Measurements from ENCODE around the gene SPRN. TPM values are rescaled to one million over a fixed set of nuclear protein-coding genes. Genes with fewer than 3 reads are reported as not detected.

Gene SPRN
- total RNA-seq, 4 donors from 2014 or later = 0.34 to 0.71 TPM; not detected in 2

GRCh38 chr10:133422807-133423771 lies 1.3 kb downstream of the SPRN start:
- intact Hi-C loops (cut with DNase I) = no loop called here

GRCh38 chr10:133422223-133422806 lies 2.1 kb downstream of the SPRN start:
- peak; percentile 57 for DNase-seq (ENCODE audit: extremely low spot score)
- H3K36me3 ChIP-seq = peaks cover 16 to 37% (median 34%) of the 10 kb centered on the region in 4 donors
- no peak overlapping the region for H3K4me3 ChIP-seq
- intact Hi-C loops (cut with DNase I) = no loop called here
- WGBS = 87% methylated on average over 15 of the region's 16 CpGs
- peaks cover 0 to 16% (median 12%) of the 10 kb centered on the region in 4 donors for H3K4me1 ChIP-seq
- TF ChIP-seq EP300 (IDR thresholded peaks at IDR 0.05) (no peak), CTCF (IDR thresholded peaks at IDR 0.05) (no peak), POLR2A (IDR thresholded peaks at IDR 0.05; ENCODE audit: low read depth) (no peak), POLR2AphosphoS5 (IDR thresholded peaks at IDR 0.05) (no peak)
- no peaks in the 10 kb centered on the region for H3K9me3 ChIP-seq
- H3K27me3 ChIP-seq = peaks cover 0 to 36% (median 5%) of the 10 kb centered on the region in 4 donors
- no peak overlapping the region for H3K27ac ChIP-seq (replicated peaks in 1 of 4)

More at GRCh38 chr10:133422807-133423771, 1.3 kb downstream of the SPRN start:
- Histone ChIP-seq H3K9me3 (no peaks in the 10 kb centered on the region), H3K4me1 (peaks cover 0 to 16% (median 12%) of the 10 kb centered on the region in 4 donors), H3K27me3 (peaks cover 0 to 36% (median 5%) of the 10 kb centered on the region in 4 donors), H3K4me3 (peak overlapping the region in 3 of 4 donors; percentile 23 to 39 (median 27)), H3K27ac (replicated peaks in 1 of 4) (no peak overlapping the region), H3K36me3 (peaks cover 16 to 34% (median 32%) of the 10 kb centered on the region in 4 donors)
- WGBS = 88% methylated on average over 11 of the region's 88 CpGs
- no peak for DNase-seq (ENCODE audit: extremely low spot score)
- no peak for TF ChIP-seq POLR2AphosphoS5 (IDR thresholded peaks at IDR 0.05)
- TF ChIP-seq EP300 (IDR thresholded peaks at IDR 0.05) = no peak
- TF ChIP-seq CTCF (IDR thresholded peaks at IDR 0.05) = no peak
- no peak for TF ChIP-seq POLR2A (IDR thresholded peaks at IDR 0.05; ENCODE audit: low read depth)

DNA sequence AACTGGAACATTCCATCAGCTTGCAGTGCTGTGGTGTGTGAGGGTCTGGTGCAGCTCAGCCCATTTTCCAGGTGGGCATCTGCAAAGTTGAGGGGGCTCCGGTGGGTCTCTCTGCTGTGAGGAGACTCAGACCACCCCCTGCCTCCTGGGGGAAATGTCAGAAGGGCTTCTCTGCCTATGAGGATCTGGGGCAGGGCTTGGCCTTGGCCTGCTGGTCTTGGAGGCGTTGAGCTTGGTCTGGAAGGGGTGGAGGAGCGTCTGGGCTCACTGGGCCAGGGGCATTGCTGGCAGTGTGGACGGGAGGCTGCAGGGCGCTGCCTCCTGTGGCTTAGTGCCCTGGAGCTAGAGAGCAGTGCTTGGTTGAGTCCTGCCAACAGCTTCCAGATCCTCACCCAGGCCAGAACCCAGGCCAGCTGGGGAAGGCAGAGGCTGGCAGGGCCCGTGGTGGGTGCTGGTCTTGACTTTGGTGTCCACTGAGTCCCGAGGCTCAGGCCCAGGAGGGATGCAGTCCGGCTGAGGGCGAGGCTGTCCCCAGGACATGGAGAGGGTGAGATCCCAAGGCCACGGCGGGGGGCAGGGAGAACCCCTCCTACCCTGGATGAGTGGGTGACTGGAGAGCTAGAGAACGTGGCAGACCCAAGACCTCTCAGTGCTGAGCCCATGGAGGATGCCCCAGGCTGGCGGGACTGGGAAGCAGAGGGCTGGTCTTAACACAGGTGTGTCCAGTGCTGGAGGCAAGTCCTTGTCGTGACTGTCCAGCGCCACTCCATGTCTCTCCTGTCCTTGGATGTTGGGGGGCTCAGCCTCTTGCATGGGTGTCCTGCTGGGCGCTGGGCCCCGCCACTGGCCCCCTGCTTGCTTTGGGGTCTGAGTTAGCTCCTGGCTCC lies 2.8 kb downstream of the SPRN start:
- no peak for TF ChIP-seq EP300 (IDR thresholded peaks at IDR 0.05)
- TF ChIP-seq POLR2A (IDR thresholded peaks at IDR 0.05; ENCODE audit: low read depth) = no peak
- no peak for TF ChIP-seq CTCF (IDR thresholded peaks at IDR 0.05)
- no peak overlapping the region for H3K4me3 ChIP-seq
- intact Hi-C loops (cut with DNase I) = no loop called here
- H3K9me3 ChIP-seq = no peaks in the 10 kb centered on the region
- peaks cover 0 to 36% (median 5%) of the 10 kb centered on the region in 4 donors for H3K27me3 ChIP-seq
- H3K27ac ChIP-seq (replicated peaks in 1 of 4) = no peak overlapping the region
- 92% methylated on average over 2 of the region's 17 CpGs for WGBS
- peak; percentile 86 for DNase-seq (ENCODE audit: extremely low spot score)
- H3K36me3 ChIP-seq = peaks cover 16 to 37% (median 34%) of the 10 kb centered on the region in 4 donors
- peaks cover 0 to 16% (median 12%) of the 10 kb centered on the region in 4 donors for H3K4me1 ChIP-seq

DNA sequence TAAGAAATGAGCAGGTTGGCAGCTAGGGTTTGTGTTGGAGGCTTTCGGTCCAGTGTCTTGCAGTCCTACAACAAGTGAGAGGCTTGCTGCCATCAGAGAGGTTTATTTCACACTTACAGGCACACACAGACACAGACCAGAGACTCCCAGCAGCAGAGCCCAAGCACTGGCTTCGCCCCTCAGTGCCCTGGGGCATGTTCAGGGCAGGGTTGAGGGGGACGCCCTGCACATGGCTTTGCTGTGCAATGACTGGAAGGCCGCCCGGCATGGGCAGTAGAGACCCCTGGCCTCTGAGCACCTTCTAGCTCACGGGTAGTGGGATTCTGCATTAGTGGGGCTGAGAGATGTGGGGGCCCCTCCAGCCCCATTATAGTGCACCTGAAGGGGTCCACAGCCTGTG lies 3.8 kb downstream of the SPRN start:
- no peaks in the 10 kb centered on the region for H3K9me3 ChIP-seq
- H3K4me3 ChIP-seq = no peak overlapping the region
- intact Hi-C loops (cut with DNase I) = no loop called here
- peaks cover 0 to 16% (median 12%) of the 10 kb centered on the region in 4 donors for H3K4me1 ChIP-seq
- peaks cover 0 to 36% (median 5%) of the 10 kb centered on the region in 4 donors for H3K27me3 ChIP-seq
- no peak overlapping the region for H3K27ac ChIP-seq (replicated peaks in 1 of 4)
- WGBS = 89% methylated on average over 4 of the region's 6 CpGs
- peaks cover 16 to 44% (median 39%) of the 10 kb centered on the region in 4 donors for H3K36me3 ChIP-seq
- DNase-seq (ENCODE audit: extremely low spot score) = peak; percentile 89
- TF ChIP-seq POLR2A (IDR thresholded peaks at IDR 0.05; ENCODE audit: low read depth) = no peak
- no peak for TF ChIP-seq POLR2AphosphoS5 (IDR thresholded peaks at IDR 0.05)
- TF ChIP-seq CTCF (IDR thresholded peaks at IDR 0.05) = no peak
- TF ChIP-seq EP300 (IDR thresholded peaks at IDR 0.05) = no peak
